Stomach (tissue), 9 donors: ENCODE measurements around the gene ULK4. TPM values are rescaled to one million over a fixed set of nuclear protein-coding genes. Genes with fewer than 3 reads are reported as not detected.
"Not testable (repeated sequence)": the region's sequence is repeated elsewhere in the genome, so short reads cannot be mapped to it uniquely, and the experiment has no call there.

Experiments
- DNase-seq, 2 donors: peaks; one replicate each; pipeline versions ENCODE4 v3.0.0 to v3.0.0-alpha.2; 2013 to 2019
- H3K27ac ChIP-seq, 5 donors: fragments of 200-600 bp in 4 of 5; sonication (generic) in 4 of 5; one replicate each; pipeline ENCODE4 v1.5.1; 2013 to 2019; ENCODE audit warnings: mild to moderate bottlenecking in 1 of 5, moderate library complexity in 1 of 5
- H3K27me3 ChIP-seq, 3 donors: fragments of 200-600 bp; sonication (generic); one replicate each; pipeline ENCODE4 v1.5.1; 2017 to 2019; ENCODE audit warnings: mixed run types in 1 of 3
- H3K36me3 ChIP-seq, 4 donors: fragments of 200-600 bp; sonication (generic); 1 replicate in 3 of 4; 2 replicates in 1 of 4; pipeline ENCODE4 v1.5.1; 2016 to 2019
- H3K4me1 ChIP-seq, 4 donors: fragments of 200-600 bp; sonication (generic); one replicate each; pipeline ENCODE4 v1.5.1; 2016 to 2019
- H3K4me3 ChIP-seq, 4 donors: fragments of 200-600 bp; sonication (generic) in 3 of 4; one replicate each; pipeline ENCODE4 v1.5.1; 2016 to 2019; ENCODE audit warnings: mild to moderate bottlenecking in 1 of 4
- H3K9me3 ChIP-seq, 4 donors: fragments of 200-600 bp; sonication (generic); one replicate each; pipeline ENCODE4 v1.5.1; 2016 to 2019
- EP300 ChIP-seq: sonication (generic); formaldehyde crosslinking; IDR thresholded peaks from one replicate; pipeline ENCODE4 v1.6.1; 2017; ENCODE audit warnings: antibody characterized with exemption
- POLR2A ChIP-seq, 4 donors: fragments of 450-650 bp; IDR thresholded peaks; one replicate each; pipeline ENCODE4 v1.6.1; 2016; ENCODE audit warnings: antibody characterized with exemption in 4 of 4, control low read depth in 2 of 4, mild to moderate bottlenecking in 1 of 4, moderate library complexity in 1 of 4
- POLR2AphosphoS5 ChIP-seq, 3 donors: sonication (generic); formaldehyde crosslinking; IDR thresholded peaks; one replicate each; pipeline ENCODE4 v1.6.1; 2016; ENCODE audit warnings: antibody characterized with exemption in 3 of 3
- WGBS, 5 donors: extraction: QIAGEN DNeasy Blood & Tissue Kit in 3 of 5; methylation state at CpG; one replicate each; pipeline versions ENCODE4 v1.1.5 to v1.1.7; 2013 to 2018; 5-methylcytosine and 5-hydroxymethylcytosine counted together
- intact Hi-C: fragments of 100-400 bp; cut with DNase I; formaldehyde crosslinking; loops from one replicate; pipeline ENCODE4 v1.15.1; 2023; ENCODE audit warnings: low total_unique reads
- polyA plus RNA-seq, 3 donors: library from polyadenylated mRNA; stranded (reverse); fragments of 200-250 nt; gene quantifications; one replicate each; pipeline ENCODE4 v1.2.3, GENCODE V29; 2013
- total RNA-seq, 5 donors: library from RNA; depleted of rRNA; stranded (reverse); fragments of >200 nt; gene quantifications; one replicate each; pipeline versions ENCODE4 v1.1.0 to v1.2.3, GENCODE V29; 2014 to 2016
- TF ChIP-seq, protein P1 (sequence below), 7 experiments: fragments of 450-650 bp in 4 of 7; fragments of 200-600 bp in 3 of 7; sonication (generic) in 3 of 7; IDR thresholded peaks; one replicate each; pipeline ENCODE4 v1.5.1; 2016 to 2019; ENCODE audit warnings: antibody characterized with exemption in 7 of 7, control low read depth in 2 of 7, mild to moderate bottlenecking in 1 of 7
- donor health status: healthy with polysubstance abuse.
- donor health status: Bipolar disorder and iron deficiency.
- donor health status: healthy.

The ULK4 gene
- total and polyA plus RNA-seq, 8 donors: 1.6 to 150 (median 7.4) TPM

DNA sequence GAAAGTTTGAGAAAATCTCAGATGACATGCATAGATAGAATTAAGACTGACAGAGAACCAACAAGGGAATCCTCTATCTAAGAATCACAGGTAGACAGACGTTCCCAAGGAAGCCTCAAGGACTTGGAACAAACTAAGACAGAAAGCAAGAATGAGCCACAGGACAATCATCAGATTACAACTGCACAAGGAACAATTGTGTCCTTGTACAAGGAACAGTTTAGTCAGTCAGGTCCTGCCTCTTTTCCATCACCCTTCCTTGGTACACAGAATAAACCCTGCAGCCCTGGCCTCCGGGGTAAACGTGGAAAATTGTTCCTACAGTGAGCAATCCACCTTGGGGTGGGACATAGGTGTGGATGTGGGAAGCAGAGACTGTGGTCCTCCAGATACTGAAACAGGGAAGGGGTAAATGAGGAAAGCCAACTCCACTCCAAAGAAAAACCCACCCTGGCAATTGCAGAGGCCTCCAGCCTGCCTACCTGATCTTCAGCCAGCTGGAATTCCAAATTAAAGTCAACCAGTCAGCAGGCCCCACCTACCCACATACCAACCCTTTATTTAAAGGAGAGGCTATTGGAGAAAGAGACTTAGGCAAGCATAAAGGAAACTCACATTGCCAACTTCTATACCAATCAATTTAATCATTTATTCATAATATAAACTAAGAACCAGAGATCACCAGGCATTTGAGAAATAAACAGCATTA, 73.4 kb downstream of the ULK4 start:
- Histone ChIP-seq H3K9me3 (no peaks in the 10 kb centered on the region), H3K4me1 (no peaks in the 10 kb centered on the region), H3K4me3 (no peak overlapping the region), H3K27me3 (no peaks in the 10 kb centered on the region), H3K27ac (no peak overlapping the region), H3K36me3 (no peaks in the 10 kb centered on the region)
- WGBS, 5 donors: 15 to 39% (median 29%) methylated on average over 3 of the region's 3 CpGs
- TF ChIP-seq, protein P1, sequence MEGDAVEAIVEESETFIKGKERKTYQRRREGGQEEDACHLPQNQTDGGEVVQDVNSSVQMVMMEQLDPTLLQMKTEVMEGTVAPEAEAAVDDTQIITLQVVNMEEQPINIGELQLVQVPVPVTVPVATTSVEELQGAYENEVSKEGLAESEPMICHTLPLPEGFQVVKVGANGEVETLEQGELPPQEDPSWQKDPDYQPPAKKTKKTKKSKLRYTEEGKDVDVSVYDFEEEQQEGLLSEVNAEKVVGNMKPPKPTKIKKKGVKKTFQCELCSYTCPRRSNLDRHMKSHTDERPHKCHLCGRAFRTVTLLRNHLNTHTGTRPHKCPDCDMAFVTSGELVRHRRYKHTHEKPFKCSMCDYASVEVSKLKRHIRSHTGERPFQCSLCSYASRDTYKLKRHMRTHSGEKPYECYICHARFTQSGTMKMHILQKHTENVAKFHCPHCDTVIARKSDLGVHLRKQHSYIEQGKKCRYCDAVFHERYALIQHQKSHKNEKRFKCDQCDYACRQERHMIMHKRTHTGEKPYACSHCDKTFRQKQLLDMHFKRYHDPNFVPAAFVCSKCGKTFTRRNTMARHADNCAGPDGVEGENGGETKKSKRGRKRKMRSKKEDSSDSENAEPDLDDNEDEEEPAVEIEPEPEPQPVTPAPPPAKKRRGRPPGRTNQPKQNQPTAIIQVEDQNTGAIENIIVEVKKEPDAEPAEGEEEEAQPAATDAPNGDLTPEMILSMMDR (IDR thresholded peaks at IDR 0.05): no peak
- TF ChIP-seq POLR2AphosphoS5 (IDR thresholded peaks at IDR 0.05) (no peak), POLR2A (IDR thresholded peaks at IDR 0.05) (no peak), EP300 (no peak)
- DNase-seq: peak in 1 of 2 donors; percentile 7
- intact Hi-C loops: no loop called here

DNA sequence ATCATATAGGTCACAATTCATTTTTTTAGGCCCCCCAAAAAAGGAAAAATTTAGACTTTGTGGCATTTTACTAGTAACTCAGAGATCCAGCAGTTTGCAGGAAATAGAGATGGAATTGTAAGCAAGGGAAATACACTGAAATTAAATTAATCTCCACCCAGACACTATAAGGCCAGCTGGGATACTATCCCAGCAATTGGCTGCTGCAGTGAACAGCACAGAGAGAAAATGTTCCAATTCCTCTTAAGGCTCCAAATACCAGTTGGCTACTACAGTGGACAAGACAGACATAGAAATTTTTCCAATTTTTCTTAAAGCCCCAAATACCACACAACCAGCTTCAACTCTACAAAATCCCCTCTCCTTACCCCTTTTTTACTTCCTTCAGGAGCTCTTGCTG, 78.9 kb downstream of the ULK4 start:
- H3K9me3 ChIP-seq: no peaks in the 10 kb centered on the region
- peaks cover 0 to 6% (median 0%) of the 10 kb centered on the region in 4 donors for H3K36me3 ChIP-seq
- H3K4me1 ChIP-seq: no peaks in the 10 kb centered on the region
- no peaks in the 10 kb centered on the region for H3K27me3 ChIP-seq
- TF ChIP-seq, protein P1 (IDR thresholded peaks at IDR 0.05): no peak
- TF ChIP-seq POLR2A (IDR thresholded peaks at IDR 0.05) (no peak), EP300 (no peak), POLR2AphosphoS5 (IDR thresholded peaks at IDR 0.05) (no peak)
- no peak overlapping the region for H3K4me3 ChIP-seq
- intact Hi-C loops: loop anchor here (5.0 kb wide), 1 partner anchor 1301 kb away; no protein-coding TSS in a partner anchor
- peak in 1 of 2 donors; percentile 10 for DNase-seq
- no peak overlapping the region for H3K27ac ChIP-seq

DNA sequence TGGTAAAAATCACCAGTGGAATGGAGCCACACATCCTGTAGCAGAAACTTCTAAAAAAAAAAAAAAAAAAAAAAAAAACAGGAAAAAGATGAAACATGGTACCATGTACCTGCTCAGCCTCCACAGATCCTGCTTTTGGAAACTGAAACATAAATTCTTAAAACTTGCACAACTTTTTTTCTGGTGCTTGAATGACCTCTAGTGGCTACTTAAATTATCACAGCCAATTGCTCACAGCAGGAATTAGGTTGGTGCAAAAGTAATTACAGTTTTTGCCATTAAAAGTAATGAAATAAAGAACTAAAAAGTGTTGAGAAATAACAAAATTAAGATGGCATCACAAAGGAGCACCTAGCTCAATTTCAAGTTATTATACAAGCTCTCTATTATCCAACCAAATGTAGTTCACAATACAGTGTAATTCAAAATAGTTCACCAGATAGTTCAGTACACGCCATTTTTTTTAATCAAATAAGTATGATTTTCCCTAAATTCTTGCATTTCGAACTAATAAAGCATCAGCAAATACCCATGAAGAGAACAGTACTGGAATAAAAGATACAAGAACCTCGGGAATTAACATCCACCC, 80.6 kb downstream of the ULK4 start:
- Histone ChIP-seq H3K27me3 (no peaks in the 10 kb centered on the region), H3K4me1 (no peaks in the 10 kb centered on the region), H3K9me3 (no peaks in the 10 kb centered on the region), H3K4me3 (no peak overlapping the region), H3K27ac (no peak overlapping the region), H3K36me3 (peaks cover 0 to 6% (median 0%) of the 10 kb centered on the region in 4 donors)
- DNase-seq: peak in 1 of 2 donors; percentile 79
- 53 to 59% (median 56%) methylated on average over 3 of the region's 3 CpGs for WGBS, 5 donors
- TF ChIP-seq POLR2A (IDR thresholded peaks at IDR 0.05) (no peak), EP300 (no peak), POLR2AphosphoS5 (IDR thresholded peaks at IDR 0.05) (no peak)
- TF ChIP-seq, protein P1 (IDR thresholded peaks at IDR 0.05): peak in 5 of 7 experiments; percentile 27 to 73 (median 65)
- intact Hi-C loops: loop anchor here (5.0 kb wide), 1 partner anchor 1299 kb away; no protein-coding TSS in a partner anchor

DNA sequence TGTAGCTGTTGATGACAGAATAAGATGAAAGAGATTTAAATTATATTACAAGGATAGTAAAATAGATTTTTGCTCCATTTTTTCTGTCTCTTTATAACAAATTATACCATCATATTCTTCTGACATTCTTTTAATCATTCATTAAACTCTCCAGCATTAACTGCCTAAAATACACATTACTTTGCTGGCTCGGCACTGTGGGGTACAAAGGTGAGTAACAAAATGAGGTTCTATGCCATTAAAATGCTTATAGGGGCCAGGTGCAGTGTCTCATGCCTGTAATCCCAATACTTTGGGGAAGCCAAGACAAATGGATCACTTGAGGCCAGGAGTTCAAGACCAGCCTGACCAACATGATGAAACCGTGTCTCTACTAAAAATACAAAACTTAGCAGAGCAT, 81.5 kb downstream of the ULK4 start:
- Histone ChIP-seq H3K27ac (no peak overlapping the region), H3K9me3 (no peaks in the 10 kb centered on the region), H3K27me3 (no peaks in the 10 kb centered on the region), H3K36me3 (peaks cover 0 to 6% (median 0%) of the 10 kb centered on the region in 4 donors), H3K4me1 (no peaks in the 10 kb centered on the region), H3K4me3 (no peak overlapping the region)
- DNase-seq: no peak
- intact Hi-C loops: loop anchor here (5.0 kb wide), 1 partner anchor 1298 kb away; no protein-coding TSS in a partner anchor
- TF ChIP-seq, protein P1 (IDR thresholded peaks at IDR 0.05): no peak
- no peak for TF ChIP-seq POLR2A (IDR thresholded peaks at IDR 0.05)
- TF ChIP-seq EP300: no peak
- TF ChIP-seq POLR2AphosphoS5 (IDR thresholded peaks at IDR 0.05): no peak
- 60 to 80% (median 73%) methylated on average over 2 of the region's 2 CpGs for WGBS, 5 donors

DNA sequence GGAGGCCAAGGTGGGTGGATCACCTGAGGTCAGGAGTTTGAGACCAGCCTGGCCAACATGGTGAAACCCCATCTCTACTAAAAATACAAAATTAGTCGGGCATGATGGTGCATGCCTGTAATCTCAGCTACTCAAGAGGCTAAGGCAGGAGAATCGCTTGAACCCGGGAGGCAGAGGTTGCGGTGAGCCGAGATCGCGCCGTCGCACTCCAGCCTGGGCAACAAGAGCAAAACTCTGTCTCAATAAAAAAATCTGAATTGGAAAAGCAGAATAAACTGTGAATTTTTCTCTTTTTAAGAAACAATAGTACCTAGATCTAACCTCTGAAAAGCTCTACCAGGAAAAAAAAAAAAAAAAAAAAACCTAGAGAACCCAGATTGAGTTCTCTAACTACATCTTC, 84.2 kb downstream of the ULK4 start:
- H3K4me3 ChIP-seq, intact Hi-C loops, H3K36me3 ChIP-seq, H3K9me3 ChIP-seq, H3K27me3 ChIP-seq, H3K4me1 ChIP-seq, H3K27ac ChIP-seq, DNase-seq: not testable (repeated sequence)
- WGBS, 5 donors: 93 to 99% (median 98%) methylated on average over 9 of the region's 9 CpGs
